Heart right ventricle (tissue), 16 donors: ENCODE data around the gene LSS. TPM values are rescaled to one million over a fixed set of nuclear protein-coding genes. Genes with fewer than 3 reads are reported as not detected.

Experiments used
- ATAC-seq, 8 donors: fragments of 200-7000 bp; cut with Tn5 transposase; one replicate each; pipeline ENCODE4 v1.9.1; 2020; ENCODE audit warnings: mild to moderate bottlenecking in 8 of 8, moderate library complexity in 8 of 8, moderate number of reproducible peaks in 1 of 8
- DNase-seq, 2 donors: peaks; one replicate each; pipeline ENCODE4 v3.0.0-alpha.2; 2020
- H3K27ac ChIP-seq, 10 donors: fragments of 200-600 bp; sonication (generic) in 2 of 10; one replicate each; pipeline versions ENCODE4 v1.5.0 to v1.8.0; 2020 to 2022; ENCODE audit warnings: mild to moderate bottlenecking in 3 of 10
- H3K27me3 ChIP-seq, 7 donors: fragments of 200-600 bp; one replicate each; pipeline ENCODE4 v1.8.0; 2021 to 2022; ENCODE audit warnings: mild to moderate bottlenecking in 2 of 7
- H3K36me3 ChIP-seq, 9 donors: fragments of 200-600 bp; sonication (generic) in 1 of 9; one replicate each; pipeline versions ENCODE4 v1.5.0 to v1.8.0; 2020 to 2022; ENCODE audit warnings: mild to moderate bottlenecking in 2 of 9
- H3K4me1 ChIP-seq, 9 donors: fragments of 200-600 bp; sonication (generic) in 1 of 9; one replicate each; pipeline versions ENCODE4 v1.5.0 to v1.8.0; 2020 to 2022; ENCODE audit warnings: mild to moderate bottlenecking in 4 of 9
- H3K4me3 ChIP-seq, 10 donors: fragments of 200-600 bp; sonication (generic) in 2 of 10; one replicate each; pipeline versions ENCODE4 v1.5.0 to v1.8.0; 2020 to 2022; ENCODE audit warnings: mild to moderate bottlenecking in 7 of 10, moderate library complexity in 2 of 10
- H3K9me3 ChIP-seq, 11 donors: fragments of 200-600 bp in 10 of 11; sonication (generic) in 2 of 11; one replicate each; pipeline versions ENCODE4 v1.5.0 to v1.8.0; 2013 to 2022; ENCODE audit warnings: mild to moderate bottlenecking in 2 of 11, control low read depth in 1 of 11, moderate library complexity in 1 of 11
- CTCF ChIP-seq, 9 donors: fragments of 200-600 bp; sonication (generic) in 2 of 9; IDR thresholded peaks; one replicate each; pipeline versions ENCODE4 v1.5.0 to v1.8.0; 2021 to 2022; ENCODE audit warnings: antibody characterized with exemption in 9 of 9, mild to moderate bottlenecking in 5 of 9, moderate library complexity in 1 of 9
- WGBS, 2 donors: extraction: QIAGEN DNeasy Blood & Tissue Kit; methylation state at CpG; one replicate each; pipeline ENCODE4 v1.1.7; 2013; ENCODE audit warnings: inconsistent platforms in 1 of 2; 5-methylcytosine and 5-hydroxymethylcytosine counted together
- intact Hi-C, 10 donors: fragments of 100-400 bp; cut with DNase I; formaldehyde crosslinking; loops; one replicate each; pipeline versions ENCODE4 v1.11.1 to v1.14.2; 2022
- polyA plus RNA-seq, 2 donors: library from polyadenylated mRNA; stranded (reverse); fragments of 200-250 nt; gene quantifications; one replicate each; pipeline ENCODE4 v1.2.3, GENCODE V29; 2013
- total RNA-seq, 10 donors: library from RNA; stranded (reverse); fragmentation: NEBNext Ultra II Directional in 3 of 10; extraction: Animal tissue kit (Norgen Biotek cat#: 25700) in 3 of 10; gene quantifications; one replicate each; pipeline versions ENCODE4 v1.2.1 to v1.2.4, GENCODE V29; 2021 to 2023
- donor health status: Arrhythmogenic right ventricular cardiomyopathy.
- donor health status: ischemic (EF 13 %, LVEDD 7.1; RV severe dilation, severe dysfunction).
- donor health status: healthy with polysubstance abuse.
- donor health status: DM: no; HTN: yes; CAD: no.
- donor health status: DM: no; HTN: no; CAD: no.
- donor health status: ischemic (EF 25% LVEDD 6.9; RV normal size, moderate dysfunction).
- donor health status: ischemic (EF 25% LVEDD 5.7; RV mildly dilated, moderate dysfunction).
- donor health status: healthy.
- donor health status: DM: yes; HTN: yes; CAD: no.
- donor health status: Ischemic cardiomyopathy.
- donor health status: ischemic (EF 35%, LVEDD 5.7; RV mildly dilated, moderate dysfunction).
- donor health status: nonischemic (EF 11% LVEDD 7.7; RV severe dilation, severe dysfunction).
- donor health status: DM: yes; HTN: yes; CAD: no.
- donor health status: PGD.
- donor health status: ischemic (EF 29% LVEDD 5.4; RV normal size, mild dysfunction).
- donor health status: nonischemic (EF 23%, LVEDD 6.1; RV moderate dilation, normal function).

LSS gene
- total and polyA plus RNA-seq, 12 donors, result 22.5 to 74.7 (median 40.7) TPM

GRCh38 chr21:46151261-46151988 lies 77.1 kb downstream of the LSS start:
- ATAC-seq (no peak), DNase-seq (no peak)
- Histone ChIP-seq H3K27me3 (no peaks in the 10 kb centered on the region), H3K36me3 (no peaks in the 10 kb centered on the region), H3K27ac (no peak overlapping the region), H3K9me3 (no peaks in the 10 kb centered on the region), H3K4me3 (no peak overlapping the region), H3K4me1 (peaks cover 4 to 15% (median 10%) of the 10 kb centered on the region in 9 donors)
- WGBS, 2 donors, result 87 to 91% methylated on average over 47 of the region's 47 CpGs
- intact Hi-C loops, result loop anchor here in 3 of 10 donors (5.0 to 10.0 kb wide), 2 partner anchors 63 to 76 kb away; partner anchors contain the start of gene LSS (in 1 of the 3)
- no peak for TF ChIP-seq CTCF (IDR thresholded peaks at IDR 0.05)

- intact Hi-C loops, result loop anchor here in 3 of 10 donors (5.0 to 10.0 kb wide), 2 partner anchors 64 to 77 kb away; partner anchors contain the start of gene LSS (in 1 of the 3)
- WGBS, 2 donors, result 90 to 93% methylated on average over 24 of the region's 24 CpGs
- no peak overlapping the region for H3K4me3 ChIP-seq
- no peak for TF ChIP-seq CTCF (IDR thresholded peaks at IDR 0.05)
- H3K27me3 ChIP-seq, result no peaks in the 10 kb centered on the region
- H3K36me3 ChIP-seq, result no peaks in the 10 kb centered on the region
- DNase-seq (no peak), ATAC-seq (no peak)
- H3K4me1 ChIP-seq, result peaks cover 4 to 15% (median 10%) of the 10 kb centered on the region in 9 donors
- H3K9me3 ChIP-seq, result no peaks in the 10 kb centered on the region
- no peak overlapping the region for H3K27ac ChIP-seq
These were observed 78.0 kb downstream of the LSS start for GRCh38 chr21:46150491-46151121.

GRCh38 chr21:46150073-46150472 lies 78.5 kb downstream of the LSS start:
- no peak for TF ChIP-seq CTCF (IDR thresholded peaks at IDR 0.05)
- DNase-seq (no peak), ATAC-seq (no peak)
- H3K27me3 ChIP-seq, result no peaks in the 10 kb centered on the region
- H3K4me1 ChIP-seq, result peaks cover 4 to 15% (median 10%) of the 10 kb centered on the region in 9 donors
- intact Hi-C loops, result loop anchor here in 3 of 10 donors (5.0 to 10.0 kb wide), 2 partner anchors 65 to 77 kb away; partner anchors contain the start of gene LSS (in 1 of the 3)
- no peak overlapping the region for H3K27ac ChIP-seq
- no peak overlapping the region for H3K4me3 ChIP-seq
- H3K36me3 ChIP-seq, result no peaks in the 10 kb centered on the region
- no peaks in the 10 kb centered on the region for H3K9me3 ChIP-seq
- WGBS, 2 donors, result 81 to 86% methylated on average over 19 of the region's 19 CpGs

- ATAC-seq (no peak), DNase-seq (no peak)
- Histone ChIP-seq H3K27ac (no peak overlapping the region), H3K27me3 (no peaks in the 10 kb centered on the region), H3K4me3 (no peak overlapping the region), H3K9me3 (no peaks in the 10 kb centered on the region), H3K36me3 (no peaks in the 10 kb centered on the region), H3K4me1 (peaks cover 4 to 15% (median 10%) of the 10 kb centered on the region in 9 donors)
- intact Hi-C loops, result loop anchor here in 4 of 10 donors (5.0 to 10.0 kb wide), 3 partner anchors 83 to 105 kb away; no protein-coding TSS in a partner anchor
- TF ChIP-seq CTCF (IDR thresholded peaks at IDR 0.05), result no peak
- 87 to 90% methylated on average over 22 of the region's 22 CpGs for WGBS, 2 donors
These were observed 79.2 kb downstream of the LSS start for GRCh38 chr21:46149205-46149901.
